ENCODE measurements around the gene SEMA5A.

The SEMA5A gene

GRCh38 chr5:9514968-9515367 is 30.9 kb downstream of the SEMA5A start:
- no peak for DNase-seq (ENCODE audit: low read depth, low spot score)
- no peaks in the 10 kb centered on the region for H3K9me3 ChIP-seq (ENCODE audit: control insufficient read depth, insufficient read depth, low read length)
- no peak overlapping the region for H3K4me3 ChIP-seq (ENCODE audit: low read length)
- no peaks in the 10 kb centered on the region for H3K27me3 ChIP-seq (ENCODE audit: control insufficient read depth, insufficient read depth, low read length)
- WGBS (ENCODE audit: insufficient coverage, insufficient read length), result no CpG with 5 or more reads among the region's 2 CpGs
- H3K36me3 ChIP-seq (ENCODE audit: control insufficient read depth, insufficient read depth, low read length), result no peaks in the 10 kb centered on the region
- no peak overlapping the region for H3K27ac ChIP-seq (ENCODE audit: low read length)
- H3K4me1 ChIP-seq (ENCODE audit: control insufficient read depth, insufficient read depth, low read length), result no peaks in the 10 kb centered on the region

- Histone ChIP-seq H3K27ac (ENCODE audit: low read length) (no peak overlapping the region), H3K4me3 (ENCODE audit: low read length) (no peak overlapping the region), H3K36me3 (ENCODE audit: control insufficient read depth, insufficient read depth, low read length) (no peaks in the 10 kb centered on the region), H3K4me1 (ENCODE audit: control insufficient read depth, insufficient read depth, low read length) (no peaks in the 10 kb centered on the region), H3K27me3 (ENCODE audit: control insufficient read depth, insufficient read depth, low read length) (no peaks in the 10 kb centered on the region), H3K9me3 (ENCODE audit: control insufficient read depth, insufficient read depth, low read length) (no peaks in the 10 kb centered on the region)
- WGBS (ENCODE audit: insufficient coverage, insufficient read length), result no CpG with 5 or more reads among the region's 4 CpGs
- no peak for DNase-seq (ENCODE audit: low read depth, low spot score)
Measured at GRCh38 chr5:9513827-9514226, 32.0 kb downstream of the SEMA5A start.

GRCh38 chr5:9512457-9512856 is 33.4 kb downstream of the SEMA5A start:
- H3K27me3 ChIP-seq (ENCODE audit: control insufficient read depth, insufficient read depth, low read length), result no peaks in the 10 kb centered on the region
- no peak overlapping the region for H3K27ac ChIP-seq (ENCODE audit: low read length)
- no peaks in the 10 kb centered on the region for H3K9me3 ChIP-seq (ENCODE audit: control insufficient read depth, insufficient read depth, low read length)
- H3K4me1 ChIP-seq (ENCODE audit: control insufficient read depth, insufficient read depth, low read length), result no peaks in the 10 kb centered on the region
- no peak overlapping the region for H3K4me3 ChIP-seq (ENCODE audit: low read length)
- no peak for DNase-seq (ENCODE audit: low read depth, low spot score)
- H3K36me3 ChIP-seq (ENCODE audit: control insufficient read depth, insufficient read depth, low read length), result no peaks in the 10 kb centered on the region
- WGBS (ENCODE audit: insufficient coverage, insufficient read length), result no CpG with 5 or more reads among the region's 4 CpGs

GRCh38 chr5:9507974-9508373 is 37.9 kb downstream of the SEMA5A start:
- Histone ChIP-seq H3K27ac (ENCODE audit: low read length) (no peak overlapping the region), H3K36me3 (ENCODE audit: control insufficient read depth, insufficient read depth, low read length) (no peaks in the 10 kb centered on the region), H3K4me1 (ENCODE audit: control insufficient read depth, insufficient read depth, low read length) (no peaks in the 10 kb centered on the region), H3K4me3 (ENCODE audit: low read length) (no peak overlapping the region), H3K9me3 (ENCODE audit: control insufficient read depth, insufficient read depth, low read length) (no peaks in the 10 kb centered on the region), H3K27me3 (ENCODE audit: control insufficient read depth, insufficient read depth, low read length) (no peaks in the 10 kb centered on the region)
- DNase-seq (ENCODE audit: low read depth, low spot score), result no peak
- no CpG with 5 or more reads among the region's 6 CpGs for WGBS (ENCODE audit: insufficient coverage, insufficient read length)

- Histone ChIP-seq H3K9me3 (ENCODE audit: control insufficient read depth, insufficient read depth, low read length) (no peaks in the 10 kb centered on the region), H3K27me3 (ENCODE audit: control insufficient read depth, insufficient read depth, low read length) (no peaks in the 10 kb centered on the region), H3K4me1 (ENCODE audit: control insufficient read depth, insufficient read depth, low read length) (no peaks in the 10 kb centered on the region), H3K27ac (ENCODE audit: low read length) (no peak overlapping the region), H3K4me3 (ENCODE audit: low read length) (no peak overlapping the region), H3K36me3 (ENCODE audit: control insufficient read depth, insufficient read depth, low read length) (no peaks in the 10 kb centered on the region)
- no CpG with 5 or more reads among the region's 2 CpGs for WGBS (ENCODE audit: insufficient coverage, insufficient read length)
- DNase-seq (ENCODE audit: low read depth, low spot score), result no peak
Measured at GRCh38 chr5:9505225-9505624, 40.6 kb downstream of the SEMA5A start.

GRCh38 chr5:9502864-9503263 is 43.0 kb downstream of the SEMA5A start:
- Histone ChIP-seq H3K9me3 (ENCODE audit: control insufficient read depth, insufficient read depth, low read length) (no peaks in the 10 kb centered on the region), H3K4me3 (ENCODE audit: low read length) (no peak overlapping the region), H3K27ac (ENCODE audit: low read length) (no peak overlapping the region), H3K27me3 (ENCODE audit: control insufficient read depth, insufficient read depth, low read length) (no peaks in the 10 kb centered on the region), H3K4me1 (ENCODE audit: control insufficient read depth, insufficient read depth, low read length) (no peaks in the 10 kb centered on the region), H3K36me3 (ENCODE audit: control insufficient read depth, insufficient read depth, low read length) (no peaks in the 10 kb centered on the region)
- no peak for DNase-seq (ENCODE audit: low read depth, low spot score)
- WGBS (ENCODE audit: insufficient coverage, insufficient read length), result no CpG with 5 or more reads among the region's 1 CpG

GRCh38 chr5:9502050-9502834 is 43.6 kb downstream of the SEMA5A start:
- H3K27ac ChIP-seq (ENCODE audit: low read length), result no peak overlapping the region
- H3K4me1 ChIP-seq (ENCODE audit: control insufficient read depth, insufficient read depth, low read length), result no peaks in the 10 kb centered on the region
- DNase-seq (ENCODE audit: low read depth, low spot score), result no peak
- H3K27me3 ChIP-seq (ENCODE audit: control insufficient read depth, insufficient read depth, low read length), result no peaks in the 10 kb centered on the region
- no peaks in the 10 kb centered on the region for H3K9me3 ChIP-seq (ENCODE audit: control insufficient read depth, insufficient read depth, low read length)
- no CpG with 5 or more reads among the region's 4 CpGs for WGBS (ENCODE audit: insufficient coverage, insufficient read length)
- no peaks in the 10 kb centered on the region for H3K36me3 ChIP-seq (ENCODE audit: control insufficient read depth, insufficient read depth, low read length)
- no peak overlapping the region for H3K4me3 ChIP-seq (ENCODE audit: low read length)

- Histone ChIP-seq H3K4me1 (ENCODE audit: control insufficient read depth, insufficient read depth, low read length) (no peaks in the 10 kb centered on the region), H3K9me3 (ENCODE audit: control insufficient read depth, insufficient read depth, low read length) (no peaks in the 10 kb centered on the region), H3K27ac (ENCODE audit: low read length) (no peak overlapping the region), H3K4me3 (ENCODE audit: low read length) (no peak overlapping the region), H3K36me3 (ENCODE audit: control insufficient read depth, insufficient read depth, low read length) (no peaks in the 10 kb centered on the region), H3K27me3 (ENCODE audit: control insufficient read depth, insufficient read depth, low read length) (no peaks in the 10 kb centered on the region)
- WGBS (ENCODE audit: insufficient coverage, insufficient read length), result no CpG with 5 or more reads among the region's 2 CpGs
- no peak for DNase-seq (ENCODE audit: low read depth, low spot score)
Measured at GRCh38 chr5:9500625-9501024, 45.2 kb downstream of the SEMA5A start.

GRCh38 chr5:9500193-9500592 is 45.7 kb downstream of the SEMA5A start:
- H3K27ac ChIP-seq (ENCODE audit: low read length), result no peak overlapping the region
- WGBS (ENCODE audit: insufficient coverage, insufficient read length), result no CpG with 5 or more reads among the region's 4 CpGs
- no peak for DNase-seq (ENCODE audit: low read depth, low spot score)

GRCh38 chr5:9499498-9499876 is 46.4 kb downstream of the SEMA5A start:
- no peak for DNase-seq (ENCODE audit: low read depth, low spot score)
- no peak overlapping the region for H3K27ac ChIP-seq (ENCODE audit: low read length)
- H3K36me3 ChIP-seq (ENCODE audit: control insufficient read depth, insufficient read depth, low read length), result no peaks in the 10 kb centered on the region
- no peaks in the 10 kb centered on the region for H3K27me3 ChIP-seq (ENCODE audit: control insufficient read depth, insufficient read depth, low read length)
- no CpG with 5 or more reads among the region's 1 CpG for WGBS (ENCODE audit: insufficient coverage, insufficient read length)
- no peaks in the 10 kb centered on the region for H3K4me1 ChIP-seq (ENCODE audit: control insufficient read depth, insufficient read depth, low read length)
- no peak overlapping the region for H3K4me3 ChIP-seq (ENCODE audit: low read length)
- no peaks in the 10 kb centered on the region for H3K9me3 ChIP-seq (ENCODE audit: control insufficient read depth, insufficient read depth, low read length)

More at GRCh38 chr5:9500193-9500592, 45.7 kb downstream of the SEMA5A start:
- H3K27me3 ChIP-seq (ENCODE audit: control insufficient read depth, insufficient read depth, low read length), result no peaks in the 10 kb centered on the region
- no peaks in the 10 kb centered on the region for H3K36me3 ChIP-seq (ENCODE audit: control insufficient read depth, insufficient read depth, low read length)
- no peaks in the 10 kb centered on the region for H3K9me3 ChIP-seq (ENCODE audit: control insufficient read depth, insufficient read depth, low read length)
- H3K4me3 ChIP-seq (ENCODE audit: low read length), result no peak overlapping the region
- no peaks in the 10 kb centered on the region for H3K4me1 ChIP-seq (ENCODE audit: control insufficient read depth, insufficient read depth, low read length)
